GM12874 (cell line): ENCODE data around the gene TNIP1.

Experiments
- TF ChIP-seq, protein P1 (sequence below): IDR thresholded peaks from 2 replicates; pipeline ENCODE4 v1.5.1; 2011; ENCODE audit warnings: low read depth, mild to moderate bottlenecking, control low read depth, low read length, moderate library complexity; ENCODE audit not compliant: insufficient read depth

TNIP1 gene

GRCh38 chr5:151047814-151048425, 32.9 kb downstream of the TNIP1 start:
- TF ChIP-seq, protein P1, sequence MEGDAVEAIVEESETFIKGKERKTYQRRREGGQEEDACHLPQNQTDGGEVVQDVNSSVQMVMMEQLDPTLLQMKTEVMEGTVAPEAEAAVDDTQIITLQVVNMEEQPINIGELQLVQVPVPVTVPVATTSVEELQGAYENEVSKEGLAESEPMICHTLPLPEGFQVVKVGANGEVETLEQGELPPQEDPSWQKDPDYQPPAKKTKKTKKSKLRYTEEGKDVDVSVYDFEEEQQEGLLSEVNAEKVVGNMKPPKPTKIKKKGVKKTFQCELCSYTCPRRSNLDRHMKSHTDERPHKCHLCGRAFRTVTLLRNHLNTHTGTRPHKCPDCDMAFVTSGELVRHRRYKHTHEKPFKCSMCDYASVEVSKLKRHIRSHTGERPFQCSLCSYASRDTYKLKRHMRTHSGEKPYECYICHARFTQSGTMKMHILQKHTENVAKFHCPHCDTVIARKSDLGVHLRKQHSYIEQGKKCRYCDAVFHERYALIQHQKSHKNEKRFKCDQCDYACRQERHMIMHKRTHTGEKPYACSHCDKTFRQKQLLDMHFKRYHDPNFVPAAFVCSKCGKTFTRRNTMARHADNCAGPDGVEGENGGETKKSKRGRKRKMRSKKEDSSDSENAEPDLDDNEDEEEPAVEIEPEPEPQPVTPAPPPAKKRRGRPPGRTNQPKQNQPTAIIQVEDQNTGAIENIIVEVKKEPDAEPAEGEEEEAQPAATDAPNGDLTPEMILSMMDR = peak; percentile 79

- TF ChIP-seq, protein P1 = no peak
Observed at GRCh38 chr5:151042453-151043093, 38.3 kb downstream of the TNIP1 start.

GRCh38 chr5:151041577-151042268, 39.1 kb downstream of the TNIP1 start:
- TF ChIP-seq, protein P1 = no peak

DNA sequence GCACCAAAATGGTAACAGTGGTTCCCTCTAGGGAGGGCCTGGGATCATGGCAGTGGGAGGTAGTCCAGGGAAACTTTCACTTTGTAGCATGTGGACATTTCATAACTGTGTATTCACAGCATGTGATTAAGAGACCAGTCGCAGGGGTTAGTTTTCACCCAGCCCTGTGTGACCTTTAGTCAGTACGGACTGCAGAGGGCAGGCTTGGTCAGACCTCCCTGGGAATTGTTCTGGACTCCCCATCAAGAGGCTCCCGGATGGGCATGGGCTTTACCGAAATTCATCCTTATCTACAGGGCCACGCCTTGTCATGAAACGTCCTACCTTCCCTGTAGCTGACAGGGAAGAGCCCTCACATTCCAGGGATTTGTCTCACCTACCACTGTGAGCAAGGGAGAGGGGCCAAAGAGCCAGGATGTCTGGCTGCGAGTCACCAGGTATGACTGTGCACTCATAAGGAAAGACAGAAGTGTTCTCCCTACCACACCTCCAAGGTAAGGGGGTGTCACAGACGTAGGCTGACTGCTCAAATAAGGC, 40.6 kb downstream of the TNIP1 start:
- TF ChIP-seq, protein P1 = no peak

GRCh38 chr5:151039665-151040064, 41.2 kb downstream of the TNIP1 start:
- TF ChIP-seq, protein P1 = no peak

GRCh38 chr5:151038801-151039238, 42.0 kb downstream of the TNIP1 start:
- TF ChIP-seq, protein P1 = no peak

- TF ChIP-seq, protein P1 = no peak
Observed at GRCh38 chr5:151038412-151038745, 42.5 kb downstream of the TNIP1 start.
